Ectodermal cell (in vitro differentiated cells): ENCODE results near the gene CAPN2.
"Not testable (repeated sequence)": the region's sequence is repeated elsewhere in the genome, so short reads cannot be mapped to it uniquely, and the experiment has no call there.

Experiments
- H3K27ac ChIP-seq: 2 replicates; pipeline ENCODE4 v1.7.0; 2013; ENCODE audit warnings: mild to moderate bottlenecking, low read depth, low read length; ENCODE audit not compliant: insufficient read depth, poor library complexity, severe bottlenecking
- H3K27me3 ChIP-seq: 2 replicates; pipeline ENCODE4 v1.7.0; 2013; ENCODE audit warnings: mild to moderate bottlenecking, low read length; ENCODE audit not compliant: insufficient read depth, control insufficient read depth, poor library complexity, severe bottlenecking
- H3K36me3 ChIP-seq: one replicate; pipeline ENCODE4 v1.7.0; 2013; ENCODE audit warnings: low read length; ENCODE audit not compliant: control insufficient read depth, insufficient read depth
- H3K4me1 ChIP-seq: one replicate; pipeline ENCODE4 v1.7.0; 2013; ENCODE audit warnings: low read length; ENCODE audit not compliant: control insufficient read depth, insufficient read depth
- H3K4me3 ChIP-seq: 2 replicates; pipeline ENCODE4 v1.7.0; 2013; ENCODE audit warnings: low read depth, low read length, control low read depth; ENCODE audit not compliant: insufficient read depth
- H3K9me3 ChIP-seq: 2 replicates; pipeline ENCODE4 v1.7.0; 2013; ENCODE audit warnings: mild to moderate bottlenecking, low read length, moderate library complexity; ENCODE audit not compliant: control insufficient read depth
- WGBS, 2 experiments: methylation state at CpG; one replicate each; pipeline ENCODE4 v1.1.7; 2013; ENCODE audit warnings: missing lambda C conversion rate in 2 of 2; 5-methylcytosine and 5-hydroxymethylcytosine counted together

Gene CAPN2

GRCh38 chr1:223788746-223789415, 76.5 kb downstream of the CAPN2 start:
- Histone ChIP-seq H3K4me3 (no peak overlapping the region), H3K9me3 (no peaks in the 10 kb centered on the region), H3K27ac (no peak overlapping the region), H3K36me3 (peaks cover 18% of the 10 kb centered on the region), H3K27me3 (no peaks in the 10 kb centered on the region), H3K4me1 (no peaks in the 10 kb centered on the region)
- 95 to 97% methylated on average over 4 of the region's 4 CpGs for WGBS, 2 experiments

- peaks cover 20% of the 10 kb centered on the region for H3K36me3 ChIP-seq
- no peaks in the 10 kb centered on the region for H3K27me3 ChIP-seq
- H3K4me1 ChIP-seq, result no peaks in the 10 kb centered on the region
- H3K27ac ChIP-seq, result no peak overlapping the region
- H3K9me3 ChIP-seq, result no peaks in the 10 kb centered on the region
- no peak overlapping the region for H3K4me3 ChIP-seq
- WGBS, 2 experiments, result 92 to 94% methylated on average over 2 of the region's 2 CpGs
These were observed 79.7 kb downstream of the CAPN2 start for GRCh38 chr1:223792046-223792445.

- Histone ChIP-seq H3K36me3 (peaks cover 23% of the 10 kb centered on the region), H3K4me3 (no peak overlapping the region), H3K27ac (no peak overlapping the region), H3K4me1 (no peaks in the 10 kb centered on the region), H3K27me3 (no peaks in the 10 kb centered on the region), H3K9me3 (no peaks in the 10 kb centered on the region)
- WGBS, 2 experiments, result 96 to 100% methylated on average over 3 to 4 of the region's 4 CpGs
These were observed 81.4 kb downstream of the CAPN2 start for GRCh38 chr1:223793716-223794115.

- H3K36me3 ChIP-seq, result peaks cover 21% of the 10 kb centered on the region
- H3K9me3 ChIP-seq, result no peaks in the 10 kb centered on the region
- no peaks in the 10 kb centered on the region for H3K4me1 ChIP-seq
- H3K27me3 ChIP-seq, result no peaks in the 10 kb centered on the region
- H3K4me3 ChIP-seq, result no peak overlapping the region
- 97 to 98% methylated on average over 7 of the region's 9 CpGs for WGBS, 2 experiments
- H3K27ac ChIP-seq, result no peak overlapping the region
These were observed 82.0 kb downstream of the CAPN2 start for GRCh38 chr1:223794136-223794880.

- peaks cover 35% of the 10 kb centered on the region for H3K36me3 ChIP-seq
- H3K9me3 ChIP-seq, result no peaks in the 10 kb centered on the region
- WGBS, 2 experiments, result 95 to 98% methylated on average over 7 of the region's 7 CpGs
- no peak overlapping the region for H3K27ac ChIP-seq
- H3K4me3 ChIP-seq, result no peak overlapping the region
- no peaks in the 10 kb centered on the region for H3K4me1 ChIP-seq
- H3K27me3 ChIP-seq, result no peaks in the 10 kb centered on the region
These were observed 83.9 kb downstream of the CAPN2 start for GRCh38 chr1:223796210-223796609.

GRCh38 chr1:223802032-223802431, 89.7 kb downstream of the CAPN2 start:
- no peaks in the 10 kb centered on the region for H3K4me1 ChIP-seq
- no peaks in the 10 kb centered on the region for H3K9me3 ChIP-seq
- no peak overlapping the region for H3K27ac ChIP-seq
- H3K36me3 ChIP-seq, result peaks cover 52% of the 10 kb centered on the region
- WGBS, 2 experiments, result 95 to 97% methylated on average over 7 of the region's 7 CpGs
- H3K27me3 ChIP-seq, result no peaks in the 10 kb centered on the region
- no peak overlapping the region for H3K4me3 ChIP-seq

GRCh38 chr1:223802602-223803001, 90.3 kb downstream of the CAPN2 start:
- no peak overlapping the region for H3K4me3 ChIP-seq
- H3K9me3 ChIP-seq, result no peaks in the 10 kb centered on the region
- WGBS, 2 experiments, result 95 to 98% methylated on average over 3 to 4 of the region's 4 CpGs
- H3K27ac ChIP-seq, result no peak overlapping the region
- H3K36me3 ChIP-seq, result peaks cover 50% of the 10 kb centered on the region
- no peaks in the 10 kb centered on the region for H3K4me1 ChIP-seq
- H3K27me3 ChIP-seq, result no peaks in the 10 kb centered on the region

GRCh38 chr1:223803211-223803610, 90.9 kb downstream of the CAPN2 start:
- H3K27ac ChIP-seq, result no peak overlapping the region
- H3K4me1 ChIP-seq, result no peaks in the 10 kb centered on the region
- H3K36me3 ChIP-seq, result peaks cover 47% of the 10 kb centered on the region
- no peaks in the 10 kb centered on the region for H3K27me3 ChIP-seq
- H3K4me3 ChIP-seq, result no peak overlapping the region
- WGBS, 2 experiments, result 95% methylated on average over 7 of the region's 7 CpGs
- no peaks in the 10 kb centered on the region for H3K9me3 ChIP-seq

GRCh38 chr1:223809905-223810304, 97.6 kb downstream of the CAPN2 start:
- H3K4me3 ChIP-seq, H3K9me3 ChIP-seq, H3K27me3 ChIP-seq, H3K27ac ChIP-seq, H3K4me1 ChIP-seq: not testable (repeated sequence)
- WGBS, 2 experiments, result 94 to 97% methylated on average over 4 of the region's 4 CpGs
- H3K36me3 ChIP-seq, result peaks cover 33% of the 10 kb centered on the region

- H3K27ac ChIP-seq, result no peak overlapping the region
- H3K36me3 ChIP-seq, result peaks cover 33% of the 10 kb centered on the region
- H3K4me1 ChIP-seq, result no peaks in the 10 kb centered on the region
- H3K27me3 ChIP-seq, result no peaks in the 10 kb centered on the region
- H3K9me3 ChIP-seq, result no peaks in the 10 kb centered on the region
- 85 to 100% methylated on average over 1 of the region's 2 CpGs for WGBS, 2 experiments
- H3K4me3 ChIP-seq, result no peak overlapping the region
These were observed 98.2 kb downstream of the CAPN2 start for GRCh38 chr1:223810586-223810985.
